ENCODE results near the gene CCPG1.

CCPG1 gene

DNA sequence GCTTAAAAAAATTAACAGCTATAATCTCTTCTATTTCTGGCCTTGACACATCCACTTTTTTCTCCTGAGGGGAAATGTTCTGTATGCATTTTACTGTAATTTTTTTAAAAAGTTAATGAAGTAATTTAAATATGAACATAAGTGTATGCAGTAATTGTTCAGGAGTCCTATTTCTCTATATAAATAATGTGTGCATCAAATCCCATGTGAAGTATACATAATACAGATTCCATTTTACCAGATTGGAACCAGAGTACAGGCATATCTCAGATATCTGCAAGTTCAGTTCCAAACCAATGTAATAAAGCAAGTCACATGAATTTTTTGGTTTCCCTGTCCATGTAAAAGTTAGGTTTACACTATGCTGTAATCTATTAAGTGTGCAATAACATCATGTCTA is 26.6 kb downstream of the CCPG1 start:
- FAIRE-seq, result no peak

DNA sequence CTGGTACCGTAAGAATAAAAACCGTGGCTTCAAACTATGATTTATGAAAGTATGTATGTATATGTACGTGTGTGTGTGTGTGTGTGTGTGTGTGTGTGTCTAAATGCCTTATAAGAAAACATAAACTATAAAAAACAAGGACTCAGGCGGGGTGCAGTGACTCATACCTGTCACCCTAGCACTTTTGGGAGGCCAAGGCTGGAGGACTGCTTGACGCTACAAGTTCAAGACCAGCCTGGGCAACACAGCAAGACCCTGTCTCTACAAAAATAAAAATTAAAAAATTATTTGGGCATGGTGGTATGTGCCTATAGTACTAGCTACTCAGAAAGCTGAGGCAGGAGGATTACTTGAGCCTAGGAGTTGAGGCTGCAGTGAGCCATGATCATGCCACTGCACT is 29.1 kb downstream of the CCPG1 start:
- FAIRE-seq, result no peak

DNA sequence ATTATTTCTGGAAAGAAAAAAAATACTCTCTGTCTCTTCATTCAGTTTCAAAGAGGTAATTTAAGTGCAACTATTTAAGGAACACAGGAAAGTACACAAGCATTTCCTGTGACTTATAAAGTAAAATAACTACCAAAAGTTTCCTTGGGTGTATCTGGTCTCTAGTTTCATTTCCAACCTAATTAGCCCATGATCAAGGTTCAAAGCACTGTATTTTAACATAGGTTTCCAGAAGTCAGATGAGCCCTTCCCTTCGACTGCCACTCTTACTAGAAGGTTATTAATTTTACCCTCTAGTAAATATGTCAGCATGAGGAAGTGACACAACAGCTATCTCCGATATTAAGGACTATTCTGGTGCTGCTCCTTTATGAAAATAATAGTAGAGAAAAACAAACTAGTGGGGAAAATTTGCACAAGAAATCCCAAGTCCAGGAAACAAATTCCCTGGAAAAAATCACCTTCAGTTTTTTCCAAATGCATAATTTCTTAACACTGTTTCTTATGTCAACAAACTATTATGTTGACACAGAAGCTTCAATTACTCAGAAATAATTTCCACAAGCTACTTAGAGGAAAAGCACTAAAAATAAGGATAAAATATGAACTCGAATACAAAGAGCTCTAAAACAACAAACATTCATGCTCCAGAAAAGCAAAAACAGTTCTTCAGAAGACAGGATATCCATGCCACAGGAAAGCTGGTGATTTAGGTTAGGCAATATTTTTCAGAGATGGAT is 35.3 kb downstream of the CCPG1 start:
- FAIRE-seq, result no peak

DNA sequence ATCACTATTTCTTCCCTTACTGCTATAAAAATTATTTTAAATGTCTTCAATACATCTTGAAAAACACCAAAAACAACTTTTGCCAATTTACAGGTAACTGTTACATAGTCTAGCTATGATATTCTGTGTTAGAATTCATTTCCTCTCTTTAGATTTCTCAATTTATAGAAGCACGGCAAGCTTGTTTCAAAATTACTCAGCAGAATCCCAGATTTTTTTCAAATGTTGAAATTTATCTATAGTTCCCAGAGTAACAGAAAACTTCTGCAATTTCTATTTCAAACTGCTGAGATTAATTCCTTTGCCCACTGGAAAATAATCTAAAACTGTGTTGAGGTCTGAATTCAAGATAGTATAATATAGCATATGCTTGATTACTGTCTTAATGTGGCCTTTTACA is 41.2 kb downstream of the CCPG1 start:
- no peak for FAIRE-seq

DNA sequence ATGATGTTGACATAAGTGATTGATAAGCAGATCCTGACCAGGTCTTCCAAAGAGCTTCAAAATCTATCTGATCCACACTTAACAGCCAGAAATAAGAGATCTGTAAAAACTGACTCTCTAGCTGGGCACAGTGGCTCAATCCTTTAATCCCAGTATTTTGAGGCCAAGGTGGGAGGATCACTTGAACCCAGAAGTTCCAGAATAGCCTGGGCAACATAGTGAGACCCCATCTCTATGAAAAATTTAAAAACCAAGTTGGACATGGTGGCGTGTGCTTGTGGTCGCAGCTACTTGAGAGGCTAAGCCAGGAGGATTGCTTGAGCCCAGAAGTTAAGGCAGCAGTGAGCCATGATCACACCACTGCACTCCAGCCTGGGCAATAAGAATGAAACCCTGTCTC is 45.5 kb downstream of the CCPG1 start:
- FAIRE-seq, result no peak

DNA sequence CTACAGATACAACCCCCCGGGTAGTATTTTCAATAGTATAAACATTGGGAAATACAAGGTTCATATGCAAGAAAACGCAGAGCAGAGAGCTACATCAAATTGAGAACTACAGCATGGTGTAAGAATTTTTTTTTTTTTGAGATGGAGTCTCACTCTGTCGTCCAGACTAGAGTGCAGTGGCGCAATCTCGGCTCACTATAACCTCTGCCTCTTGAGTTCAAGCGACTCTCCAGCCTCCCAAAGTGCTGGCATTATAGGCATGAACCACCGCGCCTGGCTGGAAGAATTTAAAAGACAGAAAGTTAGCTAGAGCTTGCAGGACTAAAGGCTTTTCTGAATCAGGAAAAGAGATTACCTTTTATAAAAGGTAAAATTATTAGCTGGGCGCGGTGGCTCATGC is 47.1 kb downstream of the CCPG1 start:
- FAIRE-seq, result no peak

DNA sequence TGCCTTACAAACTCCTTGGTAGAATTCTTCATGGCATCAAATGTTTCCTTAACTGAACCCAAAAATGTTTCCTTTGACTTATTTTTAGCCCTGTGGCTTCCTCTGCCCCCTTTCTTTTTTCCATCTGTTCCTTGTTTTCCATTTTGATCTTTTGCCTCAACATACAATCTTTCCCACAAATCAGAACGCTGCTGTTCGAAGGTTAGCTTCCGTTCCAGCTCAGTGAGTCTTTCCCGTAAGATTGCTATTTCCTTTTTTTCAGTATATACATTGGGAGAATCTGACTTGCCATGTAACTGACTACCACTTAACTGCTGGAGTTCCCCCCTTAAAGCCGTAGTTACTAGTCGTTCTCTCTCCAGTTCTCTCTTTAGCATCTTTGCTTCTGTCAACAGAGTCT is 47.9 kb downstream of the CCPG1 start:
- no peak for FAIRE-seq

DNA sequence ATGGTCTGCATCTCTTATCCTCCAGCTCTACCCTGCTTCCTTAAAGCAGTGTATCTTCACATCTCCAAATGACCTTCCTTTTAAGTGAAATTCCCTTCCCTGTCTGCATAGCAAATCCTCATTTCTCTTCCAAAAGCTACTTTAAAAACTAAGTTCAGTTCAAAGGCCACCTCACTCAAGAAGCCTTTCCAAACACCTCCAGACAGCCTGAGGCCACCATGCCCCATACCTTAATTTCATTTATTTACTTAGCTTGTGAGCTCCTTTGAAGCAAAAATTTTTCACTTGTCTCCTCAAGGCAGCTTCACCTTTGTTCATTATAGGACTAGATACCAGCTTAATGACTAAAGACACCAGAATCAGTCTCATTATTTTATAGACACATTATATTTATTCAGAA is 49.7 kb downstream of the CCPG1 start:
- no peak for FAIRE-seq

DNA sequence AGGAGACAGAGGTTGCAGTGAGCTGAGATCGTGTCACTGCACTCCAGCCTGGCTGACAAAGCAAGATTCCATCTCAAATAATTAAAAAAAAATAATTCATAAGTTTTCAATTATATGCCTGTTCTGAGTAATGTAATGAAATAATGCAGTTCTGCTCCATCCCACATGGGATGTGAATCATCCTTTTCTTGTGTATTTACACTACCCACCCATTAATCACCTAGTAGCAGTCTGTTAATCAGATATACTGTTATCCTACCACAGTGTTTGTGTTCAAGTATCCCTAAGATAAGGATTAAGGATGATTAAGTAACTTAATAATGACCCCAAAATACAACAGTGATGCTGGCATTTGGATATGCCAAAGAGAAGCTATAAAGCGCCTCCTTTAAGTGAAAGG is 50.4 kb downstream of the CCPG1 start:
- no peak for FAIRE-seq

DNA sequence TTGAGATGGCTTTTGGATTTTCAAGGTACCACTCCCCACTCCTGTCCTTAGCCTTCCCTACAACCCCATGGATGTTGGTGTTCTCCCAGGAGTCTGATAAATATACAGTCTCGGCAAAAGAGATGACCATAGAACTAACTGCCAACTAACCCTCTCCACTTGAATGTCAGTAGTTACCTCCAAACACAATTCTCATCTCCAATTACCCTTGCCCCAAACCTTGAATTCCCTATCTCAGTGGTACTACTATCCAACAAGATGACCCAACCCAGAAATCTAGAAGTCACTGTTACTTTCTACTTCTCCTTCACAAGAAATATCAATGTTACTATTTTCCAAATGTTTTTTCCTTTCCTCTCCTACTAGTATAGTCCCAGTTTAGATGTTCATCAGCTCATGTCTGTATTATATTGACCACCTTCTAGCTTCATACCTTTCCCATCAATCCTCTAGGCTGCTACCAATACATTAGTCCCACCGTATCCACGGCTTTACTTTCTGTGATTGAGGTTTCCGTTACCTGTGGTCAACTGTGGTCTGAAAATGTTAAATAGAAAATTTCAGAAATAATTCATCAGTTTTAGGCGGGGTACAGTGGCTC is 51.1 kb downstream of the CCPG1 start:
- no peak for FAIRE-seq

DNA sequence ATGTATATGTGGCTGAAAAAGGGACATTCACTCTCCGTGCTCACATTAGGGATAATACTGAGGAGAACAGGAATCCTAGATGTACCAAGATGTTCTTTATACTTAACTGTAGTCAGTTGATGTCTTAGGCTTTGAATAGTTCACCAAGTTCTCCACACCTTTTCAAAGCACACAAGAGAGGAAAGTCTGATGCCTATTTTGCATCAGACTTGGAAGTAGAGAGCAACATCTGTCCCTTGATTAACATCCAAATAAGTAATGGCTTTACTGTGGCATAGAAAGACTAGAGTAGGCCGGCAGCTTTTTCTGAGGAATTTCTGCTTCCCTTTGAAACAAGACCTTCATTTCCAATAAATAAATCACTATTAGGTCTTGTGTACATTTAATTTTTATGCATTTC is 55.1 kb downstream of the CCPG1 start:
- no peak for FAIRE-seq

DNA sequence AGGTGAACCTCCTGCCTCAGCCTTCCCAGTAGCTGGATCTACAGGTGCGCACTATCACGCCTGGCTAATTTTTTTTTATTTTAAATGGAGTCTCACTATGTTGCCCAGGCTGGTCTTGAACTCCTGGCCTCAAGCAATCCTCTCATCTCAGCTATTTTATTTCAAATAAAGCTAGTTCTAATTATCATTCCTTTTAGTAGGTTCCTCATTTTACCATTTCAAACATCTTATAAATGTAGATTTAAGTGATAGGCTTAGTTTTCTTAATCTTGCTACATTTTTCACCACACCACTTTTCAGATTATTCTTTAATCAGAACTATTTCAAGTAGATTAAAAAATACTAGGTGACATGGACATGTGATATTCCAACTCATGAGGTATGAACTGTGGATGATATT is 58.9 kb downstream of the CCPG1 start:
- no peak for FAIRE-seq

DNA sequence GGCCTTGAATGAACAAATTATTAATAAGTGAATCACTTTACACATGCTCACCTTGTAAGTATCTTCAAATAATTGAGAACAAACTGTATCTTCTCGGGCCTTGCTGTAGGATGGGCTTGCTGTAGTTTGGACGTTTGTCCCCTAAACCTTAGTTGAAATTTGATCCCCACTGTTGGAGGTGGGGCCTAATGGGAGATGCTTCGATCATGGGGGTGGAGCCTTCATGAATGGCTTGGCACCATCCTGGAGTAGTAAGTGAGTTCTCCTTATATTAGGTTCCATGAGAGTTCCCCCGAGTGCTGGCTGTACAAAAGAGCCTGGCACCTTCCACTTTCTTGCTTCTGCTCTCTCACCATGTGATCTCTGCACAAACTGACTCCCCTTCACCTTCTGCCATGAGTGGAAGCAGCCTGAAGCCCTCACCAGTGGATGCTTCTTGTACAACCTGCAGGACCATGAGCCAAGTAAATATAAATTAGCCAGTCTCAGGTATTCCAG is 59.8 kb downstream of the CCPG1 start:
- no peak for FAIRE-seq

DNA sequence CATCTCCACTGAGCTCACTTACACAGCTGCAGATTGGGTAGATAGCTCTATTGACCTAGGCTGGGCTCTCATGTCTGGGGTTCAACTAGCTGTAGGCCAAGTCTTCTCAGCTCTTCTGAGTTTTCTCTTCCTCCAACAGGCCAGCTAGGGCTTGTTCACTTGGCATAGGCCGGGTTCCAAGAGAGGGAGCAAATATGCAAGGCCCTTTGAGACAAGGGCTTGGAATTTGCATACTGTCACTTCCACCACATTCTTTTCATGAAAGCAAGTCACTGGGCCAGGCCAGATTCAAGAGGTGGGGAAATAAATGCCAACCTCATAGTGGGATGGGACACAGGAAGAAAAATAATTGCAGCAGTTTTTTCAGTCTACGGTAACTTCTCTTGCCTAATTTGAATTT is 64.0 kb downstream of the CCPG1 start:
- FAIRE-seq, result no peak

DNA sequence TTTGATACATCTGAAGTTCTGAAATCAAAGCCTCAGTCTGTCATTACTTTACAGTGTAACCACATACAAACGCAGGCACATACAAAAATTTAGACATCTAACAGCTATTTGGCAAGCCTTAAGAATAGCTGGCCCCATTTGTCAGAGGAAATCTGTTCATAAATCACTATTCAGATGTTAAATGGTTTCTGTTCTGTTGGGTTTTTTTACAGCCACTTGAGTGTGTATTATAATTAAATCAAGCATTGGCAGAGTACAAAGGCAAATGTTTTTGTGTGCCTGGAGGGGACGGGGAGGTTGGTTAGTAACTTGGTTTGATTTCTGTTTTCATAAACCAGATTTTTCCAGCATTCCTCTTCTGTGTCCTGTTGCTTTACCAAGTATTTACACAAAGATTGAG is 65.0 kb downstream of the CCPG1 start:
- FAIRE-seq, result no peak

DNA sequence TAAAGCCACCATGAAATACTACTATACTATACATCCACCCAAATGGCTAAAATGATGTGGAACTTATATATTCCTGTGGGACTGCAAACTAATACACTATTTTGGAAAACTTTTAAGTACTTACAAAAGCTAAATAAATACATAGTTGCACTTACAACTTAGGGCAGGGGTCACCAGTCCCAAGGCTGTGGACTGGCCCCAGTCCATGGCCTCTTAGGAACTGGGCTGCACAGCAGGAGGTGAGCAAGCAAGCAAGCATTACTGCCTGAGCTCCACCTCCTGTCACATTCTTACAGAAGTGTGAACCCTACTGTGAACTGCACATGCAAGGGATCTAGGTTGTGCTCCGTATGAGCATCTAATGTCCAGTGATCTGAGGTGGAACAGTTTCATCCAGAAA is 71.0 kb downstream of the CCPG1 start:
- no peak for FAIRE-seq

DNA sequence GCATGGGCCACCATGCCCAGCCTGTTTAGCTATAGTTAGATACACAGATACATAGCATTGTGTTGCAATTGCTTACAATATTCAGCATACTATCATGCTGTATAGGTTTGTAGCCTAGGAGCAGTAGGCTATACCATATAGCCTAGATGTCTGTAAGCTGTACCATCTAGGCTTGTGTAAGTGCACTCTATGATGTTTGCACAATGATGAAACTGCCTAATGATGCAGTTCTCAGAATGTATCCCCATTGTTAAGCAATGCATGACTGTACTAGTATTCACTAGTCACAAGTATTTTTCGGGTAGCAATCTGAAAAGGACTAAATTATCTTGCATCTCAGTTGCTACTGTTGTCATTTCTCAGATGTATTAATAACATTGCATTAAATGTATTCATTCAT is 73.2 kb downstream of the CCPG1 start:
- FAIRE-seq, result no peak

DNA sequence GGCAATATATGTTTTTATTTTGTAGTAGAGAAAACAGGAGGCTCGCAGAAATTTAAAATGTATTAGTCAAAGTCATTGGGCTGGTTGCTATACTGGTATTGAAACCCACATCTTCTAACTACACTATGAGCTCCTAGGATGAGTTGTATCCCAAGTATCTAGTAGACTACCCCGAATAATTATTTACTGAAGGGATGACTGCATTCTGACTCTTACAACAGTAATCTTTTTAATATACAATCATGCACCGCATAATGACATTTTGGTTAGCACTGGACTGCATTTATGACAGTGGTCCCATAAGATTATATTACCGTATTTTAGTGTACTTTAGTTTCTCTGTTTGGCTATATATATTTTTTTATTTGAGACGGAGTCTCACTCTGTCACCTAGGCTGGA is 73.8 kb downstream of the CCPG1 start:
- no peak for FAIRE-seq

DNA sequence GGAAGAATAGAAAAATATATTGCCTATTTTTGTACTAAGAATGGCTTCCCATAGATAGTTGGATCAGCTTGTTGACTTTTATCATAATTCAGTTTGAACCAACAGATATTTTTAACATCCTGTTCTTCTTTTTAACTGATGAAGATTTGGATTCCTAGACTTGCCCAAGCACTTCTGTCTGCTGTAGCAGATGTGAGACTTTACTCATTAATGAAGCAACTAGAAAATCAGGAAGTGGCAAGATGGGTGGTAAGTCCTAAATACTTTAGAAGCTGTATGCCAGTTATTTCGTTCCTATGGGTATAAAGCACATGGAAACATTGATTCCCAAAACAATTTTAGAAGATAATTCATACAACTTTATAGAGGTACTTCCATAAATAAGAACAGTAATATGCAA is 80.8 kb downstream of the CCPG1 start:
- no peak for FAIRE-seq

DNA sequence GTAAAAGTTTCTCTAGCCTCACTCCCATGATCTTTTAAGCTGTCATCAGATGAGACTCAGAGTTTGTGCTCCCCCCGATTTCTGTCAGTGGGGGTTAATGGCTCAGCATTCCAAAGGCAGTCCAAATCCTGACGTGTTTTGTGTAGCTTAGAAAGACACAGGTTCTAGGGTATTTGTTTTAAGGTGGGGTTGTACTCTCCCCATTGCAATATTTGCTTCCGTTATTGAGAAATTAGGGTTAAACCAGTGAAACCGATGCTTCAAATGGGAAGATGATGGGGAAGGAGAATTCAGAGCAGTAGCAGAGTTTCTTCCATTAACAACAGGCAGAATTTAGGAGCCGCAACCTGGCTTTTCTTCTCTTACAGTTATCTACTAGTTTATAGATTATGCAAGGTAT is 85.7 kb downstream of the CCPG1 start:
- FAIRE-seq, result no peak

DNA sequence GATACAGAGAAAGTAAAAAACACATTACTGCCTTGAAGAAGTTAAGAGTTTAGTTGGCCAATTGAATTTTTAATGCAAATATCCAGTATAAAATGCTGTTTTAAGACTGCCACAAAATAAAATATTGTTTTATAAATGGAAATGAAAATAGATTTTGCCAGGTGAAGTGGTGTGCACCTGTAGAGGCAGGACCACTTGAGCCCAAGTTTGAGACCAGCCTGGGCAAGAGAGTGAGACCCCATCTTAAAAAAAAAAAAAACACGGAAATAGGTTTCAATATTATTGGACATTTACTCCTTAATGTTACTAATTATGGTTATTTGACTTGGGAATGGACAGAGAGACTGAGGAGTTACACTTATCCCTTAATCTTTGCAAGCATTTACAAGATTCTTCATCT is 87.2 kb downstream of the CCPG1 start:
- no peak for FAIRE-seq

DNA sequence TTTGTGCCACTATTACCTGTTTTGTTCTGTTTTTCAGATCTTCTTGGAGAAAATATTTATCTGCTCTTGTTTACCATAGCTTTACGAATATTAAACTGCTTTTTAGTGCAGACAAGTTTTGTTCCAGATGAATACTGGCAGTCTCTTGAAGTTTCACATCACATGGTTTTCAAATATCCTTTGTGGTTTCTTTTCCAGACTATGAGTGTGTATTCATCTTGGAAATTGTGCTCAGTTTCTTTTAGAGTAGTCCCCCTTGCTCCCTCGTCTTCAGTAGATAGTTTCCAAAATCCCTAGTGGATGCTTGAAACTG is 88.0 kb downstream of the CCPG1 start:
- no peak for FAIRE-seq

DNA sequence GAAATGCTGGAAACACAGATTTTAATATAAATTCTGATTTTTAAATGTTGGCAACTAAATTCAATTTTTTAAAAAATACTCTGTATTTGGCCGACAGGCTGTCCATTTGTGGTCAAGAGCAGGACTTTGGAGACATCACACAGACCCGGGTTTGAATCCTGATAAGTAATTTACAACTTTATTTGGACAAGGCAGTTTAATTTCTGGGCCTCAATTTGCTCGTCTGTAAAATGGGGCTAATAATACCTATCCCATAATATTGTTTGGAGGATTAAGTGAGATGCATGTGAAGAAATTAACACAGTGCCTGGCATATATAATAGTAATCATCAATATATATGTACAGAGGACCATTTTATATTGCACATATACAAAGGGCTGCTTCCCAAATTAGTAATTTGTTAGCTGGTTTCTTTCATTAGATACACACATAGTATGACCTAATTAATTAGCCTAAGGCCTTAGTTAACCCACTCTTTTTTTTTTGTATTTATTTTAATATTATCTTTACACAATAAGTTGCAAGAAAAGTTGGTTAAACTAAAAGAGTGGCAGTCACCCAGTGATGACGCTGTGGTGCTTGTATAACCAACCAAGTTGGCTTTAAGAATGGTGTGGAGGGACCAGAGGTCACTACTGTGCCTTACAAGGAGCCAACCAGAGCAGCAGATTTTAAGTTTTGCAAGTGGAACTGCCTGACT is 88.5 kb downstream of the CCPG1 start:
- FAIRE-seq, result no peak
